Measurements from ENCODE around the gene ARID1A.

DNA sequence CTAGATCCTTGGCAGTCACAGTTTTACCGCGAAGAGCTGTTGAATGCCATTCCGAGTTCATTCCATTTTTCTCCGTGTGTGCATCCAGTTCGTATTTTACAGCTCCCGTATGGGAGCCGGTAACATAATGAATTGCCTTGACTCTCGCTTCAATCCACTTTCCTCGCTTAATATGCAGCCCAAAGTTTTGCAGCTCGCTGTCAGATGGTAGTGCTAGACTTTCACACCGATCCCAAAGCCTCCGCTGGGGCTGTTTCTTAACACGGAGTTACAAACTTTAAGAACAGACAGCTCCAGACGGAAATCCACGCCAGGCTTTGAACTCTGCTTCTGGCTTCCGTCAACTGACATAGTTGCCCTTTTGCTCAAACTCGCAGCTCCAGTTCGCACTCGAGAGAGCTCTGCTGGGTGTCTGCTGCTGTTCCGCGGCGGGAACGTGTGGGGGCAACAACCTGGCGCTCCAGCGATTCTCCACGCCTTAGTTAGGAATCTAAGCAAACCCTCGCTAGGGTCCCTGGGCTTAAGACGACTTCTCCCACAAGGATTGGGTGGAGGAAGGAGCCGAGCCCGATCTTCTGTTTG is 3.5 kb upstream of the ARID1A start:
- TF ChIP-seq, protein P1, sequence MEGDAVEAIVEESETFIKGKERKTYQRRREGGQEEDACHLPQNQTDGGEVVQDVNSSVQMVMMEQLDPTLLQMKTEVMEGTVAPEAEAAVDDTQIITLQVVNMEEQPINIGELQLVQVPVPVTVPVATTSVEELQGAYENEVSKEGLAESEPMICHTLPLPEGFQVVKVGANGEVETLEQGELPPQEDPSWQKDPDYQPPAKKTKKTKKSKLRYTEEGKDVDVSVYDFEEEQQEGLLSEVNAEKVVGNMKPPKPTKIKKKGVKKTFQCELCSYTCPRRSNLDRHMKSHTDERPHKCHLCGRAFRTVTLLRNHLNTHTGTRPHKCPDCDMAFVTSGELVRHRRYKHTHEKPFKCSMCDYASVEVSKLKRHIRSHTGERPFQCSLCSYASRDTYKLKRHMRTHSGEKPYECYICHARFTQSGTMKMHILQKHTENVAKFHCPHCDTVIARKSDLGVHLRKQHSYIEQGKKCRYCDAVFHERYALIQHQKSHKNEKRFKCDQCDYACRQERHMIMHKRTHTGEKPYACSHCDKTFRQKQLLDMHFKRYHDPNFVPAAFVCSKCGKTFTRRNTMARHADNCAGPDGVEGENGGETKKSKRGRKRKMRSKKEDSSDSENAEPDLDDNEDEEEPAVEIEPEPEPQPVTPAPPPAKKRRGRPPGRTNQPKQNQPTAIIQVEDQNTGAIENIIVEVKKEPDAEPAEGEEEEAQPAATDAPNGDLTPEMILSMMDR (conservative IDR thresholded peaks at IDR 0.05 in 1 of 2, IDR thresholded peaks at IDR 0.05 in 1 of 2; ENCODE audit: extremely low read depth in 1 of 2, insufficient read depth in 1 of 2, low read depth in 1 of 2, low read length in 2 of 2): peak; percentile 13 to 28
- TF ChIP-seq EZH2 (IDR thresholded peaks at IDR 0.05; ENCODE audit: borderline replicate concordance, low read length): no peak
